K562 (cell line): ENCODE results near the gene CCT3. TPM values are rescaled to one million over a fixed set of nuclear protein-coding genes. Genes with fewer than 3 reads are reported as not detected.

Experiments
- ATAC-seq: fragments of 200-7000 bp; cut with Tn5 transposase; 3 replicates; pipeline ENCODE4 v1.9.1; 2020; ENCODE audit warnings: moderate library complexity
- BruUV-seq: library from RNA; stranded (reverse); fragments of 400-500 nt; replicated peaks from 2 replicates; lab custom pipeline; 2021; lab: Mats Ljungman, UMichigan
- CTCF ChIA-PET: fragments of 300-600 bp; formaldehyde crosslinking; extraction: SDS; loops from one replicate; lab custom pipeline; 2021; ENCODE audit warnings: low intra/inter-chr PET ratio; lab: Yijun Ruan, JAX
- POLR2A ChIA-PET: fragments of 300-600, 350-650 bp; sonication (Branson Sonifier 250); formaldehyde crosslinking; extraction: SDS; loops from one replicate; lab custom pipeline; 2021; ENCODE audit warnings: antibody characterized with exemption, inconsistent platforms; lab: Yijun Ruan, JAX
- DNase-seq, 4 experiments: peaks; one replicate each; pipeline versions ENCODE4 v3.0.0 to v3.0.0-alpha.2; 2011 to 2018; ENCODE audit warnings: low spot score in 3 of 4, mixed read lengths in 3 of 4; ENCODE audit errors: extremely low read depth in 1 of 4
- FAIRE-seq: peaks from 2 replicates; lab custom pipeline; 2011; peaks lifted over from hg19 to GRCh38; lab: Jason Lieb, UNC
- H2AFZ ChIP-seq: 2 replicates; pipeline ENCODE4 v1.6.0; 2011; ENCODE audit warnings: low read depth, low read length, control low read depth, inconsistent platforms
- H3K27ac ChIP-seq: fragments of 200-600 bp; 3 replicates; pipeline ENCODE4 v1.8.0; 2011; ENCODE audit warnings: low read depth, mild to moderate bottlenecking, control low read depth, inconsistent platforms, low read length, moderate library complexity, mixed read lengths; ENCODE audit errors: extremely low read depth
- H3K27me3 ChIP-seq, 2 experiments: fragments of 300-600 bp in 1 of 2; 2 replicates in 1 of 2; 3 replicates in 1 of 2; pipeline versions ENCODE4 v1.6.0 to v1.8.0; 2011; ENCODE audit warnings: inconsistent platforms in 2 of 2, low read length in 2 of 2, mild to moderate bottlenecking in 1 of 2, mixed read lengths in 1 of 2, moderate library complexity in 1 of 2; ENCODE audit not compliant: control insufficient read depth in 2 of 2, insufficient read depth in 2 of 2
- H3K36me3 ChIP-seq: fragments of 300-600 bp; 3 replicates; pipeline ENCODE4 v1.8.0; 2011; ENCODE audit warnings: mild to moderate bottlenecking, low read length, inconsistent platforms; ENCODE audit not compliant: control insufficient read depth, insufficient read depth
- H3K4me1 ChIP-seq, 2 experiments: fragments of 200-600 bp in 1 of 2; replicated peaks in 1 of 2; 2 replicates in 1 of 2; 3 replicates in 1 of 2; pipeline versions ENCODE4 v1.5.1 to v1.8.0; 2011; ENCODE audit warnings: inconsistent platforms in 2 of 2, low read length in 2 of 2, mild to moderate bottlenecking in 1 of 2, mixed read lengths in 1 of 2, moderate library complexity in 1 of 2; ENCODE audit not compliant: control insufficient read depth in 2 of 2, insufficient read depth in 2 of 2
- H3K4me2 ChIP-seq: 2 replicates; pipeline ENCODE4 v1.6.1; 2011; ENCODE audit warnings: low read length, control low read depth, inconsistent platforms, mixed read lengths; ENCODE audit not compliant: insufficient read depth
- H3K4me3 ChIP-seq: fragments of 200-600 bp; sonication (generic), shearing (Covaris generic); 2 replicates; pipeline ENCODE4 v1.5.1; 2016; ENCODE audit warnings: control low read depth, inconsistent platforms
- H3K79me2 ChIP-seq: fragments of 200-600 bp; 3 replicates; pipeline ENCODE4 v1.8.0; 2011; ENCODE audit warnings: low read length, inconsistent platforms; ENCODE audit not compliant: control insufficient read depth, insufficient read depth
- H3K9ac ChIP-seq, 2 experiments: 2 replicates each; pipeline versions ENCODE4 v1.6.0 to v1.6.1; 2011; ENCODE audit warnings: low read depth in 2 of 2, low read length in 2 of 2, control low read depth in 1 of 2, inconsistent platforms in 1 of 2, mild to moderate bottlenecking in 1 of 2, mixed read lengths in 1 of 2; ENCODE audit not compliant: insufficient read depth in 1 of 2
- H3K9me1 ChIP-seq: one replicate; pipeline ENCODE4 v1.6.0; 2011; ENCODE audit warnings: inconsistent platforms, mild to moderate bottlenecking, low read length, moderate library complexity; ENCODE audit not compliant: control insufficient read depth, insufficient read depth
- H3K9me3 ChIP-seq: replicated peaks from 2 replicates; pipeline ENCODE4 v1.5.1; 2011; ENCODE audit warnings: low read depth, low read length, inconsistent platforms; ENCODE audit not compliant: control insufficient read depth, insufficient read depth
- H4K20me1 ChIP-seq: replicated peaks from 2 replicates; pipeline ENCODE4 v1.6.1; 2011; ENCODE audit warnings: low read length, inconsistent platforms, mixed read lengths; ENCODE audit not compliant: control insufficient read depth, insufficient read depth
- DDX20 ChIP-seq: fragments of 450-650 bp; IDR thresholded peaks from 2 replicates; pipeline ENCODE4 v1.6.1; 2016; ENCODE audit warnings: missing genetic modification characterization, low read depth, mild to moderate bottlenecking, missing compliant biosample characterization, moderate library complexity
- HMG20A ChIP-seq: fragments of 450-650 bp; formaldehyde crosslinking; conservative IDR thresholded peaks from 2 replicates; pipeline ENCODE4 v1.4.0; 2020; ENCODE audit warnings: mild to moderate bottlenecking, mixed read lengths
- NFIX ChIP-seq: fragments of 250-450 bp; sonication (Bioruptor Pico); IDR thresholded peaks from 2 replicates; pipeline ENCODE4 v1.4.0; 2020; ENCODE audit warnings: low read depth, mild to moderate bottlenecking, moderate library complexity
- RFX1 ChIP-seq: fragments of 450-650 bp; IDR thresholded peaks from 2 replicates; pipeline ENCODE4 v1.6.1; 2016; ENCODE audit warnings: mild to moderate bottlenecking, moderate library complexity
- TBL1XR1 ChIP-seq, 2 experiments: IDR thresholded peaks; 2 replicates each; pipeline ENCODE4 v1.6.1; 2012; ENCODE audit warnings: improper control_type of control experiment in 2 of 2, low read length in 2 of 2, mild to moderate bottlenecking in 1 of 2
- WGBS: fragments of 100-300 bp; shearing (Covaris generic); methylation state at CpG from one replicate; pipeline ENCODE4 v1.1.6; 2016; ENCODE audit warnings: low coverage, mixed read lengths; ENCODE audit not compliant: insufficient coverage; ENCODE audit errors: missing lambda C conversion rate; 5-methylcytosine and 5-hydroxymethylcytosine counted together
- in situ Hi-C: fragments of 300-500 bp; cut with MboI; formaldehyde crosslinking; loops from 4 replicates; pipeline ENCODE4 v1.15.0; 2018; ENCODE audit warnings: inconsistent platforms, mixed read lengths
- intact Hi-C: fragments of 100-400 bp; cut with micrococcal nuclease; formaldehyde crosslinking; loops from 2 replicates; pipeline ENCODE4 v1.14.2; 2022
- polyA plus RNA-seq, 8 experiments: library from polyadenylated mRNA; depleted of rRNA in 4 of 8; stranded (reverse) in 5 of 8; unstranded in 3 of 8; fragments of >200 nt; fragmentation: Nextera tagmentation in 2 of 8; fragmentation: Illumina TruSeq in 1 of 8; extraction: Ambion mirVana in 2 of 8; extraction: Trizol in 1 of 8; gene quantifications; 2 replicates each; pipeline versions ENCODE4 v1.2.1 to v1.2.3, GENCODE V29; 2011 to 2014; ENCODE audit warnings: inconsistent platforms in 1 of 8, missing spikeins in 1 of 8
- total RNA-seq, 7 experiments: library from RNA; depleted of rRNA in 6 of 7; stranded (reverse); fragments of >200 nt in 6 of 7; fragmentation: Illumina TruSeq in 2 of 7; extraction: Trizol in 2 of 7; gene quantifications; 2 replicates each; pipeline versions ENCODE4 v1.2.1 to v1.2.3, GENCODE V29; 2011 to 2021; ENCODE audit warnings: low replicate concordance in 1 of 7
- TF ChIP-seq, protein P1 (sequence below): fragments of 250-450 bp; sonication (Bioruptor Pico); IDR thresholded peaks from 2 replicates; pipeline ENCODE4 v1.4.0; 2020; ENCODE audit warnings: mild to moderate bottlenecking, moderate library complexity, borderline replicate concordance
- TF ChIP-seq, protein P2 (sequence below): fragments of 250-450 bp; sonication (Bioruptor Pico); IDR thresholded peaks from 2 replicates; pipeline ENCODE4 v1.9.0; 2021; ENCODE audit warnings: mild to moderate bottlenecking

CCT3 gene
- total and polyA plus RNA-seq, 9 of the 15 experiments (the other 6 are each of a cell fraction or from before 2014, with no cell fraction given) = 475 to 1,167 (median 610) TPM

DNA sequence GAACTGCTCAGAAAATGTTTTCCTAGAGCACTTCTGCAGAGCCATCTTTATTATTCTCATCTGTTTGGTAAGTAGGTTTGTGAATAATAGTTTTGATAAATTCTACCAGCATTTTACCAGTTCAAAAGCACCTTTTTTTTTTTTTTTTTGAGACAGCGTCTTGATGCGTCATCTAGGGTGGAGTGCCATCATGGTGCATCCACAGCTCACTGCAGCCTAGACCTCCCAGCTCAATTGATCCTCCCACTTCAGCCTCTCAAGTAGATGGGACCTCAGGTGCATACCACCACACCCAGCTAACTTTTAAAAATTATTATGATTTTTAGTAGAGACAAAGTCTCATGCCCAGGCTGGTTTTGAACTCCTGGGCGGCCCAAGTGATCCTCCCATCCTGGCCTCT lies 21.2 kb upstream of the CCT3 start:
- POLR2A ChIA-PET = interaction anchor here (0.6 to 1.3 kb wide), 3 partner anchors 9 to 559 kb away, joined by 3 to 5 read pairs (median 3); partner anchors contain the start of gene RHBG
- BruUV-seq = no TSS peak

DNA sequence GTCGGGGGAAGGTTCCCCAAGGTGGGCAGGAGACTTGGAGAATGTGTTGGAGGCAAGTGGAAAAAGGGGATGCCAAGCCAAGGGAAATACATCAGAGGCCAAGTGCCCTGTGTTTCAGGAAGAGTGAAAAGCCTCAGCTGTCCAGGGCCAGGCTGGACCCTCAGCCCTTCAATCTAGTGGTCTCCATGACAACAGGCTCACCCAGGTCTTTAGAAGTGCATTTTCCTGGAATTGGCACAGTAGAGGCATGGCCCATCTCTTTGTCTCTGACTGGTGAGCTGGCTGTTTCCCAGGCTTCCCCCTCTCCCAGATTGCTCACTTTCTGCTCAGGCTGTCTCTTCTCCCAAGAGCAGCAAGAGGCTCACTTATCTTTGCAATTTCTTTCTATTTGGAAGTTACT lies 20.5 kb upstream of the CCT3 start:
- BruUV-seq = no TSS peak
- H3K9ac ChIP-seq = no peak overlapping the region
- no peak for ATAC-seq
- ChIA-PET POLR2A (interaction anchor here (1.3 kb wide), 1 partner anchor 21 kb away, joined by 5 read pairs; no protein-coding TSS in a partner anchor), CTCF (no interaction called here)
- no peak overlapping the region for H3K4me2 ChIP-seq
- in situ Hi-C loops = no loop called here
- H3K36me3 ChIP-seq = no peaks in the 10 kb centered on the region
- TF ChIP-seq TBL1XR1 (IDR thresholded peaks at IDR 0.05; ENCODE audit: low read length in 2 of 2) (no peak), HMG20A (CRISPR knock-in tag) (no peak), RFX1 (peak; percentile 64)
- TF ChIP-seq, protein P1, sequence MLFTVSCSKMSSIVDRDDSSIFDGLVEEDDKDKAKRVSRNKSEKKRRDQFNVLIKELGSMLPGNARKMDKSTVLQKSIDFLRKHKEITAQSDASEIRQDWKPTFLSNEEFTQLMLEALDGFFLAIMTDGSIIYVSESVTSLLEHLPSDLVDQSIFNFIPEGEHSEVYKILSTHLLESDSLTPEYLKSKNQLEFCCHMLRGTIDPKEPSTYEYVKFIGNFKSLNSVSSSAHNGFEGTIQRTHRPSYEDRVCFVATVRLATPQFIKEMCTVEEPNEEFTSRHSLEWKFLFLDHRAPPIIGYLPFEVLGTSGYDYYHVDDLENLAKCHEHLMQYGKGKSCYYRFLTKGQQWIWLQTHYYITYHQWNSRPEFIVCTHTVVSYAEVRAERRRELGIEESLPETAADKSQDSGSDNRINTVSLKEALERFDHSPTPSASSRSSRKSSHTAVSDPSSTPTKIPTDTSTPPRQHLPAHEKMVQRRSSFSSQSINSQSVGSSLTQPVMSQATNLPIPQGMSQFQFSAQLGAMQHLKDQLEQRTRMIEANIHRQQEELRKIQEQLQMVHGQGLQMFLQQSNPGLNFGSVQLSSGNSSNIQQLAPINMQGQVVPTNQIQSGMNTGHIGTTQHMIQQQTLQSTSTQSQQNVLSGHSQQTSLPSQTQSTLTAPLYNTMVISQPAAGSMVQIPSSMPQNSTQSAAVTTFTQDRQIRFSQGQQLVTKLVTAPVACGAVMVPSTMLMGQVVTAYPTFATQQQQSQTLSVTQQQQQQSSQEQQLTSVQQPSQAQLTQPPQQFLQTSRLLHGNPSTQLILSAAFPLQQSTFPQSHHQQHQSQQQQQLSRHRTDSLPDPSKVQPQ (CRISPR knock-in tag) = no peak
- H2AFZ ChIP-seq = no peak overlapping the region
- no peak for DNase-seq
- FAIRE-seq = no peak
- H3K79me2 ChIP-seq = no peaks in the 10 kb centered on the region
- intact Hi-C loops = no loop called here
- no peaks in the 10 kb centered on the region for H3K9me1 ChIP-seq
- H3K27me3 ChIP-seq = peaks cover 13 to 22% of the 10 kb centered on the region in 2 experiments; a peak in 4 of 5 replicates
- no peak overlapping the region for H3K27ac ChIP-seq
- no peaks in the 10 kb centered on the region for H4K20me1 ChIP-seq
- 0% methylated on average over 1 of the region's 1 CpG for WGBS
- no peaks in the 10 kb centered on the region for H3K9me3 ChIP-seq
- no peak overlapping the region for H3K4me3 ChIP-seq
- peaks cover 0 to 6% of the 10 kb centered on the region in 2 experiments; a peak in 2 of 5 replicates for H3K4me1 ChIP-seq

More for the DNA sequence above, 21.2 kb upstream of the CCT3 start:
- Histone ChIP-seq H3K27me3 (peaks cover 11 to 23% of the 10 kb centered on the region in 2 experiments; a peak in 4 of 5 replicates), H4K20me1 (no peaks in the 10 kb centered on the region), H3K9me3 (no peaks in the 10 kb centered on the region), H3K36me3 (no peaks in the 10 kb centered on the region), H3K4me1 (peaks cover 0 to 6% of the 10 kb centered on the region in 2 experiments; a peak in 2 of 5 replicates), H3K27ac (no peak overlapping the region), H3K4me3 (no peak overlapping the region), H3K79me2 (no peaks in the 10 kb centered on the region), H3K4me2 (no peak overlapping the region), H2AFZ (no peak overlapping the region), H3K9ac (no peak overlapping the region), H3K9me1 (no peaks in the 10 kb centered on the region)
- in situ Hi-C loops (no loop called here), intact Hi-C loops (no loop called here)
- TF ChIP-seq NFIX (CRISPR knock-in tag) (no peak), DDX20 (no peak)
- TF ChIP-seq, protein P2, sequence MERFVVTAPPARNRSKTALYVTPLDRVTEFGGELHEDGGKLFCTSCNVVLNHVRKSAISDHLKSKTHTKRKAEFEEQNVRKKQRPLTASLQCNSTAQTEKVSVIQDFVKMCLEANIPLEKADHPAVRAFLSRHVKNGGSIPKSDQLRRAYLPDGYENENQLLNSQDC (CRISPR knock-in tag) = no peak
- FAIRE-seq (no peak), DNase-seq (no peak), ATAC-seq (no peak)
- CTCF ChIA-PET = no interaction called here
- 28% methylated on average over 3 of the region's 3 CpGs for WGBS
